Central memory CD4-positive, alpha-beta T cell (primary cell): ENCODE results near the gene KIAA1191.
"Not testable (repeated sequence)": the region's sequence is repeated elsewhere in the genome, so short reads cannot be mapped to it uniquely, and the experiment has no call there.

Experiments
- DNase-seq: peaks from one replicate; pipeline ENCODE4 v3.0.0; 2022
- total RNA-seq, 3 experiments: gene quantifications; one replicate each; lab custom pipeline; 2026; lab: John Stamatoyannopoulos, UW

The KIAA1191 gene, protein sequence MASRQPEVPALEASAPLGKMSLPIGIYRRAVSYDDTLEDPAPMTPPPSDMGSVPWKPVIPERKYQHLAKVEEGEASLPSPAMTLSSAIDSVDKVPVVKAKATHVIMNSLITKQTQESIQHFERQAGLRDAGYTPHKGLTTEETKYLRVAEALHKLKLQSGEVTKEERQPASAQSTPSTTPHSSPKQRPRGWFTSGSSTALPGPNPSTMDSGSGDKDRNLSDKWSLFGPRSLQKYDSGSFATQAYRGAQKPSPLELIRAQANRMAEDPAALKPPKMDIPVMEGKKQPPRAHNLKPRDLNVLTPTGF
- total RNA-seq, result 65.3 to 83.4 (median 67.7) reads per million in 3 experiments

DNA sequence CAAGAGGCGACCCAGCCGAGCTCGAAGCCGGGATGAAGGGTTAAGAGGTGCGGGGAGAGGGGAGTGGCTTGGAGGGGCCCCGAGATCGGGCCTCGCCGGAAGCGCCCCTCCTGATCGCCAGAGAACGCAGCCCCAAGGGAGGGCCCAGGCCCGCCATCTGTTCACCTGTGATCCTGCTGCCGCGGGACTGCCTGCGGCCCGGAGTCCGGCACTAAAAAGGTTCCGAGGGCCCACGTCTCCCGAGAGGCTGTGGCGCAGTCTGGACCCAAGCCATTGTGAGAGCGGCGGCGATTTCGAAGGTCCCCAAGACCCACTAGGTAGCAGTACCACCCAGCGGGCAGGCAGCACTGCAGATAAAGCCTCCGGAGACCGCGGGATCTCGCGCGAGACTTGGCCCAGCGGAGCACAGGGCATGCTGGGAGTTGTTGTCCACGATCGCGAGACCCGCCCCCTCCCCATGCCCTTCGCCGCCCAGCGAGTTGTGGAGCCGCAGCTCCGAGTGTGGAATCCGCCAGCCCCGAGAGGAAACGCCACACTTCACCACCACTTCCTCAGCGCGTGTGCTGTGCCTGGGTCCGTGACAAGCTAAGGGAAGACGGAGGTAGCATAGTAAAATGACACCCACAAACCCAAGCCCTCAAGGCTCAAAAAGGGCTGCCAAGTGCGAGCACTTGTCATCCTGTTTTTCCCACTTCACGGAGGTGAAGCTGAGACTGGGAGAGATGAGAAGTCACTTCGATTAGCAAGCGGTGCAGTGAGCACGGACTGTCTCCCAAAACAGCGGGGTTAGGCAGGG, at the start of gene KIAA1191:
Gene KIAA1191 (minus strand): TSS at position 328 of the 796 bp plus-strand sequence. CDS start 2,256 bp downstream, outside the sequence.
- peak; percentile 93 for DNase-seq

DNA sequence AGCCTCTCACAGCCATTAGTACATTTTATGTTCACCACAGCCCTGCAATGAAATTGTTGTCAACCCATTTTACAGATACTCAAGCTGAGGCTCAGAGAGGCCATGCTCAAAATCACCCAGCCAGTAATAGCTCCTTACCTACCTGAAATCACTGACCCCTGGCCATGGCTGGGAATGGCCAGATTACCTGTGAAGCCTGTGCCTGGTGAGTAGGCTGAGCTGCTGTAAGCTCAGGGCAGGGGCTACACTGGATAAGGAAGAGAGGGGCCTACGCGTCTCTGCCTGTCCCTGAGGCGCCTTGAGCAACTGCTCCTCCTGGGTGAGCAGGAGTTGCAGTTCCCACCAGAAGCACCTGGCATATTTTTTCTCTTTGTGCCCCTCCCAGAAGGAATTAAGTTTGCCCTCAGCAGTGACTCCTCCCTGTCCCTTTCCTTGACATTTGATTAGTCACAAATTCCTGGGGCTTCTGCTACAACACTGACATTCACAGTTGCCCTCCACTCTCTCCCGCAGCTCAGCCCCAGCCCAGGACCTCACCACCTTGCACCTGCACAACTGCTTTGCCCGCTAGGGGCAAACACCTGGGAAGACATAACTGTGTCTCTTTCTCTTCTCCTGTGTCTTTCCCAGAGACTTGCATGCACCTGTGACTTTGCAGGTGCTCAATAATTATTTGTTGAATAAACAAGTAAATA, 49.1 kb upstream of the KIAA1191 start:
- DNase-seq, result no peak

DNA sequence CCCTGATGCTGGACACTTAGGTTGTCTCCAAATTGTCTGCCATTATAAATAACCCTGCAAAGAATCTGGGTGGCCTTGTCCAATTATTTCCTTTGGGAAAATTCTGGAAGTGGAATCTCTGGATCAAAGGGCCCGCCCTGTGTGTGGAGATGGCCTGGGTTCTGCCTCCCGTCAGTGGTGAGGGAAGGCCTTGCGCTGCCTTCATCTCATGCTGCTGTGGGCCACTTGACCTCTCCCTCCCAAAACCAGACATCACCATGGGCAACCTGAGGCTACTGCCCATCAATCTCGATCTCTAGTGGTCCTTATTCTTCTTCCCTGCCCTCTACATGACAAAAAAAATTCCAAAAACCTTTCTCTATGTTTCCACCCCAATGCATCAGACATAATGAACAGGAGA, 48.2 kb upstream of the KIAA1191 start:
- DNase-seq, result no peak

DNA sequence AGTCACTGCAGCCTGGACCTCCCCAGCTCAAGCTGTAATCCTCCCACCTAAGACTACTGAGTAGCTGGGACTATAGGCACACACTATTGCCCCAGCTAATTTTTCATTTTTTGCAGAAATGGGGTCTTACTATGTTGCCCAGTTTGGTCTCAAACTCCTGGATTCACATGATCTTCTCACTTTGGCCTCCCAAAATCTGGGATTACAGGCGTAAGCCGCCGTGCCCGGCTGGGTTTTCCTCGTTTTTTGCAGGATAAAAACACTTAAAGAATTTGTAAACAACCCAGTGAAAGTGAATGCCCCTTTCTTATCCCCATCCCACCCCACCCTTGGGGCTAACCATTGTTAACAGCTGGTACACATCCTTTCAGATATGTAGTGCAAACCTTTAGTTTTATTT, 47.0 kb upstream of the KIAA1191 start:
- DNase-seq, result no peak

DNA sequence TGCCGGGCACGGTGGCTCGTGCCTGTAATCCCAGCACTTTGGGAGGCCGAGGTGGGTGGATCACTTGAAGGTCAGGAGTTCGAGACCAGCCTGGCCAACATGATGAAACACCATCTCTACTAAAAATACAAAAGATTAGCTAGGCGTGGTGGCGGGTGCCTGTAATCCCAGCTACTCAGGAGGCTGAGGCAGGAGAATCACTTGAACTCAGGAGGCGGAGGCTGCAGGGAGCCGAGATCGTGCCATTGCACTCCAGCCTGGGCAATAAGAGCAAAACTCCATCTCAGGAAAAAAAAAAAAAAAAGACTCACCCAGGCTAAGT, 46.6 kb upstream of the KIAA1191 start:
- DNase-seq, result not testable (repeated sequence)

DNA sequence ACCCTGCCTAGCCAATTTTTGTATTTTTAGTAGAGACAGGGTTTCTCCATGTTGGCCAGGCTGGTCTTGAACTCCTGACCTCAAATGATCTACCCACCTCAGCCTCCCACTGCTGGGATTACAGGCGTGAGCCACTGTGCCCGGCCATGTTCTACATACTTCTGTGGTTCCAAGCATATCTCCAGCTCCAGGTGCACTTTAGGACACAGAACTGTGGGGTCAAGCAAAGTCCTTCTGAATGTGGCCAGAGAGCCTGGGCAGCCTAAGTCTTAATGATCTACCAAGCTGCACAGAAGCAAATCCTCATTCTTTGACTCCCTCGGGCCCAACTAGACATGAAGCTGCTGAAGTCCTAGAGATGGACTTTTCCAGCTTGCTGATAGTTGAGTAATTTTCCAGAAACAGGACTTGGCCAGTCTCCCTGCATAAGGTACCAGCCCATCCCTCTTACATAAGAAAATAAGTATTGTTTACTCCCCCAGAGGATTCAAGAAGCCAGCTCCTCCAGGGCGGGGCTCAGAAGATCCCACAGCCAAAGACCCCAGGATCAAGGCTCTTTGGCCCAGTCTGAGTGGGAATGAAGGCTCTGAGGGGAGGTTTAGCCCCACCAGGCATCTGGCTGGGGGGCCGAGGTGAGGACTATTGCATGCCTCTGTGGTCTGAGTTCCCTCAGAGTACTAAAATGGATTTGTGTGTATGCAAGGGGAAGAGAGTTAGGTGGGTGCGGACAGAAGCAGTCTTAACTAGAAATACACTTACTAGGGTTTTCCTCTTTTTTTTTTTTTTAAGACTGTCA, 46.1 kb upstream of the KIAA1191 start:
- no peak for DNase-seq

DNA sequence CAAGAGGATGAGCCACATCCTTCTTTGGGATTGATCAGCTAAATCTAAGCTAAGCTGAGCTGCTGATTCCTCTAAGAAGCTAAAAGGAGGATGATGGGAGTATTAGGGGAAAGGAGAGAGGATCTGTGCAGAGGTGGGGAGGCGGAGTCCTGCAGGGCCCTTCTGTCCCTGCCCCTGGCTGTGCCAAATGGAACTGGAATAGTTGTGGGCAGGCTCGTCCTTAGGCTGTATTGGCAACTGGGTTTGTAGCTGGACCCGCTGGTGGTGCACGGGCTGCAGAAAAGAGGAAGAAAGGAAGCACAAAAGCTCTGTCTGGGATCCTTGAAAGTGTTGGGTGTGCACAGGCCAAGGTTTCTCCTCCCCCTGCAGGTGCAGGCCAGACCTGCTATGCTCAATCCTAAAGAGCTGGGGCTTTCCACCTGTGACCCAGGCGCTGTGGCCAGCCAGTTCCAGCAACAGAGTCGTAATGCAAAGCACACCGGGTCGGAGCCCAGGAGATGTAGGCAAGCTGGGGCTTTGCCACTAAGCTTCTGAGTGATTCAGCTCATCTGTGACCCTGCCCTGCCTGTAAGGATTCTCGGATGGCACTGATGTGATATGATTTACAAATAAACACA, 45.0 kb upstream of the KIAA1191 start:
- no peak for DNase-seq

DNA sequence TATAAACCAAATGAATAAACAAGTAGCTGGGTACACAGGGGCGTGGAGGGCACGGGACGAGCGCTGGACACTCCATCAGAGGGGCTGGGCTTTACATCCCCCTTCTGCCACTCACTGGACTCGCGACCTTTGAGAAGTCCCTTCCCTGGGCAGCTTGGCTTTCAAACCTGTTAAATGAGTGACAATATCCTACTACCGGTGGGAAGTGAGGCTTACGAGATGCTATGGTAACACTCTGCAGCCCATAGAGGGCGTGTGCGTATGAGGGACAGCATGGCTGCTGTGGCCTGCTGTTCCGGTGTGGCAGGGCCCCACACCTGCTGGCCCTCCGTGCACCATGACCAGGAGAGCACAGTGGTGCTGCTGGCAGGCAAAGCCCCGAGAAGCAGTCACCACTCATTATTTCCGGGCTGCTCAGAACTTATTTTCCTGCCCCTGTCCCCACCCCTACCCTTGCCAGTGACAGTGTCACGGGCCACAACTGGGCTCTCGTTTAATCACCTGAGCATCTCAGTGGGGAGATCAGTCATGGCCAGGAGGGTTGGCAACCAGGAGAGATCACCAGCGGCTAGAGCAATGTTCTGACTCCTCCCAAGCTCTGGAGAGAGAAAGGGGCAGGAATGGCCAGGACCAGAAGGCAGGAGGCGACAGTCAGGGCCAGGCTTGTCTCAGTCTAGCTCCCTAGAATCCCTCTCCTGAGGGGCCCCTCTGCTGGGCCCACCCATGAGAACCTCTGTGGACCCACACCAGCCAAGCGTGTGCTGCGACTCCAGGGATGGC, 44.3 kb upstream of the KIAA1191 start:
- DNase-seq, result no peak

DNA sequence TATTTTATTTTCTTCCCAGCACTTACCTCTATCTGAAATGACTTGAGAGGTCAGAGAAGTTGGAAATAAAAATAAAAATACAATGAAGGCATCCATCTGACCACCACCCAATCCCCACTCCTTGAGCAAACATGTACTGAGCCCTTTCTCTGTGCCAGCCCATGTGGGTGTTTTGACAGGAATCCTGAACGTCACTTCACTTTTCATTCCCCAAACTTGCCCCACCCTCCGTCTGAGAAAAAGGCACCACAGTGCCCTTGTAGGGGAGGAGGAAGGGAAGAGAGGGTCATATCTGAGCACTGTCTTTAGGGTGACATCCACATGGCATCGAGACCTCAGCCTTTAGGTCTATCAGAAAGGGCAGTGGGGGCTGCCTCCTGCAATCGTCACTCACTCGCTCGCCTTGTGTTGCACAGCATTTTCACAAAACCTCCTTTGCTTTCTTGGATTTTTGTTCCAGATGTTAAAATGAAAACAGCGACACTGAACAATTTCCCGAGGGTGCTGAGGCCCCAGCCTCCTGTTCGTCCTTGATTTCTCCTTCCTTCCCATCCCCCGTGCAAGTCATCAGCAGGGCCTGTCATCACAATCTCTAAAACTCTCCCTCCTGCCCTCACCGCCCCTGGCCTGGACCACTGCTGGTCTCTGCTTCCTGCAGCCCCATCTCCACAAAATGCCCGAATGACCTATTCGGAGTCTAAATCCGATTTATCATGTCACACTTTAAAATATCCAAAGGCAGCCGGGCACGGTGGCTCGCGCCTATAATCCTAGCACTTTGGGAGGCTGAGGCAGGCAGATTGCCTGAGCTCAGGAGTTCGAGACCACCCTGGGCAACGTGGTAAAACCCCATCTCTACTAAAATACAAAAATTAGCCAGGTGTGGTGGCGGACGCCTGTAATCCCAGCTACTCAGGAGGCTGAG, 40.0 kb upstream of the KIAA1191 start:
- no peak for DNase-seq

DNA sequence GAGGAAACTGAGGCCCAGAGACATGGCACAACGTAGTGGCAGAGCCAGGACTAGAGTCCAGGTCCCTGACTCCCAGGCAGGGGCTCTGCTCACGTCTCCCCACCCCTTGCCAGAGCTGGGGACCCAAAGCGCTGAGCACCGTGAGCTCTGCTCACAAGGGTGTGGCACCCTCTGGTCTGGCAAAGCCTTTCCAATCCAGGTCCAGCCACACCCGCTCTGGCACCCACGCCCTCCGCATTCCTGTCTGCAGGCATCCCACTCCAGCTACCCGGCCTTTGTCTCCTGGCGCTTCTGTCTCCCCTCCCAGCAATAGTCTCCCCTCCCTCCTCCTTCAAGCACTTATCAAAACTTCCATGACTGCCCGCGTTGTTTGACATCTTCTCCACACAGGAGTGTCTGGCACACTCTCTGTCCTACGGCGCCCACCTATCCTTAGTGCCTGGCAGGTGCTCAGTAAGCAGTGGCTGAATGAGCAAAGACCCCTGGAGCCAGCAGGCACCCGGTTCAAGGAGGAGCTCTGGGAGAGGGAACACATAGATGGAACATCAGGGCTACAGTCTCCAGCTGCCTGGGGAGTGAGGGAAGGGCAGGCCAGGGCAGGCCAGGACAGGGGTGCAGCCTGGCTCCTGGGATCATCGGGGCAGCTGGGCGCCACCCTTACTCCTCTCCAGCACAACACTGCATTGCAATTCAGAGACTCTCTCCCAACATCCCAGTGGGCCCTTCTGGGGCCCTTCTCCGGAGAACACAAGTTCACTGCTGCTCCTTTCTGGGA, 39.0 kb upstream of the KIAA1191 start:
- no peak for DNase-seq

DNA sequence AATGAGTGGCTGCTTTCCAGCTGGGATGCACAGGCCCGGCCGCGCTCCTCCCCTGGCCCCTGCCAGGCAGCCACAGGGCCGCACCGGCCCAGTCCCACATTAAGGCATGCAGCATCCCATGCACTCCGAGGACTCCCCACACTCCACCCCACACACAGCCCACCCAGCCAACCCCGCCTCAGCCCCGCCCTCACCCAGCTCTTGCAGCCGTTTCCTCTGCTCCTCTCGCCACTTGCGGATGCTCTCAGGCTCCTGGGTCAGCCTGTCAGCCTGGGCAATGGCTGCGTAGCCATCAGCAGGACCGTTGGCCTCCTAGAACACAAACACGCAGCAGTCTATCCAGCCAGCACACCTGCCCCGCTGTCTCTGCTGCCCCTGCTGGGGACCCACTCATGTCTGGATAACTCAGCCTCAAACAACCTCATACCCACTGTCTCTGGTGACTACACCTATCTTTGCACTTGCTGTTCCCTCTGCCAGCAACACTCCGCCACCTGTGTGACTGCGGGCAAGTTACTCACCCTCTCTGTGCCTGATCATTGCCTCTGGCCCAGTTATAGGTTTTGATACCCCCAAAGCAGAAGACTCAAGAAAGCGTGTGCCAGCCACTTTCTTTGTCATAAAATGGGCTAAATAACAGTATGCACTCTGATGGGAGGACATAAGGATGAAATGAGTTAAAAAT, 36.3 kb upstream of the KIAA1191 start:
- DNase-seq, result no peak

DNA sequence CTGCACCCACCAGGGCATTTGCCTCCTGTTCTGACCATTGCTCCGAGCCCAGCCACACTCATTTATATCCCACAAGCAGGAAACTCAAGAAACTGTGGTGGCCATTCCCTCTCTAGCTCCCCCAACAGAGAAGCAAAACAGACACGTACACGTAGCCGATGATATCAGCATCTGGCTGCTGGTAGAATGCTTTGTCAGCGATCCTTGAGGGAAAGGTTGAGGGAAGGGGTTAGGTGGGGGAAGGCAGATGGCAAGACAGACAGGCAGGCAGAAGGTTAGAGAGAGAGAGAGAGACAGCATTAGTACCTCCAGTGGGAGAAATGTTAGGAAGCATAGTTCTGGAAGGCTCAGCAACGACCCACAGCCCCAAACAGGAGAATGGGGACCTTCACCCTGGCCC, 34.8 kb upstream of the KIAA1191 start:
- DNase-seq, result no peak

DNA sequence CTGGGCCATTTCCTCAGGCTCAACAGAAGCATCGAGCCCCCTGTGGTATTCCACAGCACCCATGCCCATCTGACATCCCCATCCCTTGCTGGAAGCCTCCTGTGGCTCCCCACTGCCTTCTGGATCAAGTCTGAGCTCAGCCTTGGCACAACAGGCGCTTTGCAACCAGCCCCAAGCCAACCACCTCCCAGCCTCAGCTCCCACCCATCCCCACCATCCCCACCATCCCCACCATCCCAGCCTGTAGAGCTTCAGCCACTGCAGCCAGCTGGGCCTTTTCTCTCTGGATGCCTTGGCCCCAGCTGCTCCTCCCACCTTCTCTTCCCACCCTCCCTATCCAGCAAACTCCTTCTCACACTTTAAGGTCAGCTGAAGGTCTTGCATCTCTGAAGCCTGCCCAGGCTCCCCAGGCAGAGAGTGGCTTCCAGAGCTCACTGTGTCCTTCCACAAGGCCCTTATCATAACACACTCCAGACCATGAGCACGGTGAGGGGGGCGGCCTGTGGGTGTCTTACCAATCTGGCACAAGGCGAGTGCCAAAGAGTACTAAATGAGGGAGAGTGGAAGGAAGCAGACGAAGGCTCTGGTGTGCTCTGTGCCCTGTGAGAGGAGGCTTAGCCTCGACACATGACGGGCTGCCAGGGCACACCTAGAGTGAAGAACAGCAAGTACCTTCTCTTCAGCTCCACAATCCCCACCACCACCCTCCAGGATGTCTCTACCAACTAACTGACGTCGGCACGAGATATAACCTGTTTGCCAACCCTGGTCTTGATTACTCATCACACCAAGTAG, 33.5 kb upstream of the KIAA1191 start:
- DNase-seq, result no peak

DNA sequence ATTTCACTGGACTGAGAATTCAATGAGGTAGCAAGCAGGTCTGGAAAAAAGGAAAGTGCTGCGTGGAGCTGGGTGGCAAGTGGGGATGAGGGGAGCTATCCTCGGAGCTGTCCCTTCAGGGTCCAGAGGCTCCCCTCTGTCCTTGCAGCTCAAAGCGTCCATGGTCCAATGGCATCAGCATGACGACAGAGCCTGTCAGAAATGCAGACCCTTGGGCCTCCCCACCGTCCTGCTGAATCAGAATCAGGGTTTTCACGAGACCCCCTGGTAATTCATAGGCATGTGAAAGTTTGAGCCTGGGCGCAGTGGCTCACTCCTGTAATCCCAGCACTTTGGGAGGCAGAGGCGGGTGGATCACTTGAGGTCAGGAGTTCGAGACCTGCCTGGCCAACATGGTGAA, 32.5 kb upstream of the KIAA1191 start:
- no peak for DNase-seq

DNA sequence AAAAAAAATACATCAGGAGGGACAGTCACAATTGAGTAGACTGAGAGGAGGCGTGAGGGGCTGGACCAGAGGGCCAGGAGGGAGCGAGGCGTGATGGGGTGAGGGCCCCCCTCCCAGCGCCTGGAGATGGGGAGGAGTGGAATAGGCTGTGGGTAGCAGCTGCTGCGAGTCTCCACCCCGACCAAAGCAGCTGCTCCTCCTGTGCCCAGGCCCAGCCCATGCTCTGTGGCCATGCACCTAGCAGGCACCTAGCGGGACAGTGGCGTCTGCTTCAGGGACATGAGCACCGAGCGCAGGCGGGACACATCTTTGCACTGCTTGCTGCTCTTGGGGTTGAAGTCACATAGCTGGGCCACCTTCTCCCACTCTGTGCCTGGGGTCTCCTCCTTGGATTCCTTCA, 31.0 kb upstream of the KIAA1191 start:
- DNase-seq, result no peak

DNA sequence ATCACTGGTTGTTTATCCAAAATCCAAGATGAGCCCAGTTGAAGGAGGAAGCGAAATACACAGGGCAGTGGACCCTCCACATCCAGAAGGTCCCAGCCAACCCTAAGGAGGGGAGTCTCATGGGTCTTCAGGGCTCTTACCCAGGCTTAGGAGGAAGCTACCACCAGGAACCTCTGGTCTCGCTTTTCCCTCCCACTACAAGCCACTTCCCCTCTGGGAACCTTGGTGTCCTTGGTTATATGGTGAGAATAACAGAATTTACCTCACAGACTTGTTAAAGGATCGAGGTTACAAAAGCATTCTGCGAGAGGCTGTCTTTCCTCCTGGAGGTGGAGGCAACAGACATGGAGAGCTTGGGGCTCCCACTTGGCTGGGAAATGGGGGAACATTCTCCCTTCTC, 30.4 kb upstream of the KIAA1191 start:
- DNase-seq, result no peak

DNA sequence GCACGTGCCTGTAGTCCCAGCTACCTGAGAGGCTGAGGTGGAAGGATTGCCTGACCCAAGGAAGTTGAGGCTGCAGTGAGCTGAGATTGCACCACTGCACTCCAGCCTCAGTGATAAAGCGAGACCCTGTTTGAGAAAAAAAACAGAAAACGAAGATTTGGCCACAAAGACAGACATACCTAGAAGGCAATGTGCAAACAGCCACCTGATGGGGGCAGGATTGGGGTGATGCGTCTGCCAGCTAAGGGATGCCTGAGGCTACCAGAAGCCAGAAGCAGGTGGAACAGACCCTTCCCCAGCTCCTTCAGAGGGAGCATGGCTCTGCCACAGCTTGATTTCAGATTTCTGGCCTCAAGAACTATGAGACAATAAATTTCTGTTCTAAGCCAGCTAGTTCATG, 29.9 kb upstream of the KIAA1191 start:
- DNase-seq, result no peak
